Endodermal cell (in vitro differentiated cells): ENCODE data around the gene PTPRR. TPM values are rescaled to one million over a fixed set of nuclear protein-coding genes. Genes with fewer than 3 reads are reported as not detected.

ENCODE experiments used
- DNase-seq: peaks from one replicate; pipeline ENCODE4 v3.0.0-alpha.2; 2017
- H3K27ac ChIP-seq: 2 replicates; pipeline ENCODE4 v1.5.1; 2013; ENCODE audit warnings: mild to moderate bottlenecking, low read depth, low read length, moderate library complexity
- H3K27me3 ChIP-seq: 2 replicates; pipeline ENCODE4 v1.6.1; 2013; ENCODE audit warnings: mild to moderate bottlenecking, low read length, moderate library complexity; ENCODE audit not compliant: insufficient read depth, control insufficient read depth, poor library complexity, severe bottlenecking
- H3K36me3 ChIP-seq: 2 replicates; pipeline ENCODE4 v1.7.0; 2013; ENCODE audit warnings: mild to moderate bottlenecking, low read length, moderate library complexity; ENCODE audit not compliant: control insufficient read depth, insufficient read depth
- H3K4me1 ChIP-seq: one replicate; pipeline ENCODE4 v1.7.0; 2013; ENCODE audit warnings: low read length; ENCODE audit not compliant: control insufficient read depth, insufficient read depth
- H3K4me3 ChIP-seq: 2 replicates; pipeline ENCODE4 v1.5.1; 2013; ENCODE audit warnings: mild to moderate bottlenecking, low read length, moderate library complexity
- H3K9ac ChIP-seq: 2 replicates; pipeline ENCODE4 v1.6.1; 2013; ENCODE audit warnings: mild to moderate bottlenecking, low read length, moderate library complexity; ENCODE audit not compliant: poor library complexity, severe bottlenecking; ENCODE audit errors: extremely low read depth
- H3K9me3 ChIP-seq: 2 replicates; pipeline ENCODE4 v1.6.1; 2013; ENCODE audit warnings: mild to moderate bottlenecking, low read length, moderate library complexity; ENCODE audit not compliant: control insufficient read depth
- H3K27ac Mint-ChIP-seq: 2 replicates; pipeline ENCODE4 v1.8.0; 2020; ENCODE audit warnings: mixed read lengths
- H3K27me3 Mint-ChIP-seq: 2 replicates; pipeline ENCODE4 v1.8.0; 2021; ENCODE audit warnings: mild to moderate bottlenecking, mixed read lengths; ENCODE audit not compliant: insufficient read depth
- H3K36me3 Mint-ChIP-seq: 2 replicates; pipeline ENCODE4 v1.8.0; 2020; ENCODE audit warnings: low read depth, mixed read lengths
- H3K4me1 Mint-ChIP-seq: 2 replicates; pipeline ENCODE4 v1.8.0; 2020; ENCODE audit warnings: mixed read lengths
- H3K4me3 Mint-ChIP-seq: 2 replicates; pipeline ENCODE4 v1.8.0; 2020; ENCODE audit warnings: mild to moderate bottlenecking, moderate library complexity, mixed read lengths
- H3K9me3 Mint-ChIP-seq: 2 replicates; pipeline ENCODE4 v1.8.0; 2020; ENCODE audit warnings: mild to moderate bottlenecking, mixed read lengths
- CTCF ChIP-seq: fragments of 200-600 bp; sonication (generic); conservative IDR thresholded peaks from 2 replicates; pipeline ENCODE4 v1.5.0; 2021; ENCODE audit warnings: antibody characterized with exemption, mild to moderate bottlenecking
- WGBS, 2 experiments: methylation state at CpG; one replicate each; pipeline versions ENCODE4 v1.1.5 to v1.1.7; 2013; ENCODE audit warnings: missing lambda C conversion rate in 2 of 2, mixed read lengths in 1 of 2; ENCODE audit not compliant: insufficient coverage in 1 of 2, insufficient read length in 1 of 2; 5-methylcytosine and 5-hydroxymethylcytosine counted together
- total RNA-seq, 2 donors: library from RNA; stranded (reverse); fragmentation: NEBNext Ultra II Directional in 1 of 2; extraction: Animal tissue kit (Norgen Biotek cat#: 25700) in 1 of 2; gene quantifications; 2 replicates in 1 of 2; 3 replicates in 1 of 2; pipeline ENCODE4 v1.2.1, GENCODE V29; 2021

PTPRR gene
- total RNA-seq, 2 donors from 2014 or later, result 0.27 to 0.40 TPM

GRCh38 chr12:70815056-70815455 lies 105.5 kb downstream of the PTPRR start:
- DNase-seq, result no peak
- H3K36me3 ChIP-seq, result no peaks in the 10 kb centered on the region
- no peaks in the 10 kb centered on the region for H3K27me3 ChIP-seq
- H3K27ac Mint-ChIP-seq, result no peak overlapping the region
- H3K27ac ChIP-seq, result no peak overlapping the region
- H3K9me3 ChIP-seq, result no peaks in the 10 kb centered on the region
- H3K27me3 Mint-ChIP-seq, result no peaks in the 10 kb centered on the region
- H3K9me3 Mint-ChIP-seq, result peaks cover 13% of the 10 kb centered on the region
- no peak overlapping the region for H3K4me3 ChIP-seq
- no peak overlapping the region for H3K9ac ChIP-seq
- no peaks in the 10 kb centered on the region for H3K4me1 ChIP-seq
- no peak for TF ChIP-seq CTCF
- no peak overlapping the region for H3K4me3 Mint-ChIP-seq
- H3K4me1 Mint-ChIP-seq, result peaks cover under 1% of the 10 kb centered on the region
- WGBS, 2 experiments, result 100% methylated on average over 1 of the region's 2 CpGs; no CpG with 5 or more reads in 1 of the 2 experiments
- no peaks in the 10 kb centered on the region for H3K36me3 Mint-ChIP-seq

GRCh38 chr12:70813559-70813958 lies 107.0 kb downstream of the PTPRR start:
- TF ChIP-seq CTCF, result no peak
- peaks cover 3% of the 10 kb centered on the region for H3K36me3 Mint-ChIP-seq
- no peak for DNase-seq
- Histone ChIP-seq H3K36me3 (no peaks in the 10 kb centered on the region), H3K27me3 (no peaks in the 10 kb centered on the region), H3K9ac (no peak overlapping the region), H3K4me1 (no peaks in the 10 kb centered on the region), H3K9me3 (peaks cover 10% of the 10 kb centered on the region), H3K27ac (no peak overlapping the region), H3K4me3 (no peak overlapping the region)
- H3K4me3 Mint-ChIP-seq, result no peak overlapping the region
- H3K4me1 Mint-ChIP-seq, result peaks cover 3% of the 10 kb centered on the region
- 93 to 98% methylated on average over 4 of the region's 4 CpGs for WGBS, 2 experiments
- no peak overlapping the region for H3K27ac Mint-ChIP-seq
- H3K9me3 Mint-ChIP-seq, result peaks cover 17% of the 10 kb centered on the region
- no peaks in the 10 kb centered on the region for H3K27me3 Mint-ChIP-seq

- 92 to 93% methylated on average over 3 of the region's 3 CpGs for WGBS, 2 experiments
Measured at GRCh38 chr12:70812136-70812535, 108.4 kb downstream of the PTPRR start.

More at GRCh38 chr12:70812136-70812535, 108.4 kb downstream of the PTPRR start:
- H3K9me3 ChIP-seq, result peaks cover 14% of the 10 kb centered on the region
- H3K4me1 ChIP-seq, result no peaks in the 10 kb centered on the region
- DNase-seq, result no peak
- no peak overlapping the region for H3K27ac ChIP-seq
- Mint-ChIP-seq H3K27ac (no peak overlapping the region), H3K4me3 (no peak overlapping the region), H3K9me3 (peaks cover 32% of the 10 kb centered on the region), H3K36me3 (peaks cover 5% of the 10 kb centered on the region), H3K27me3 (no peaks in the 10 kb centered on the region), H3K4me1 (peaks cover 3% of the 10 kb centered on the region)
- no peaks in the 10 kb centered on the region for H3K27me3 ChIP-seq
- H3K36me3 ChIP-seq, result no peaks in the 10 kb centered on the region
- TF ChIP-seq CTCF, result no peak
- no peak overlapping the region for H3K4me3 ChIP-seq
- no peak overlapping the region for H3K9ac ChIP-seq
